Body of pancreas (tissue), 4 donors: ENCODE results near the gene TNFAIP2.

Experiments used
- CTCF ChIP-seq, 7 experiments: fragments of 450-650 bp in 4 of 7; fragments of 200-600 bp in 3 of 7; sonication (generic) in 3 of 7; IDR thresholded peaks; one replicate each; pipeline ENCODE4 v1.5.1; 2016 to 2019; ENCODE audit warnings: antibody characterized with exemption in 7 of 7
- POLR2A ChIP-seq, 3 donors: fragments of 450-650 bp; IDR thresholded peaks; one replicate each; pipeline ENCODE4 v1.6.1; 2016; ENCODE audit warnings: antibody characterized with exemption in 3 of 3, mild to moderate bottlenecking in 2 of 3

- TF ChIP-seq CTCF (IDR thresholded peaks at IDR 0.05), result no peak
- TF ChIP-seq POLR2A (IDR thresholded peaks at IDR 0.05), result no peak
Measured at GRCh38 chr14:103143506-103143905, 20.2 kb downstream of the TNFAIP2 start.
